GM10266 (cell line): ENCODE data around the gene FXN.

Source experiments
- DNase-seq: peaks from one replicate; pipeline ENCODE4 v3.0.0; 2012; ENCODE audit errors: extremely low spot score
- TF ChIP-seq, protein P1 (sequence below): IDR thresholded peaks from 2 replicates; pipeline ENCODE4 v1.5.1; 2012; ENCODE audit warnings: mild to moderate bottlenecking, low read depth; ENCODE audit not compliant: control insufficient read depth, insufficient read depth; ENCODE audit errors: missing control alignments

The FXN gene

GRCh38 chr9:69078581-69078980, 43.0 kb downstream of the FXN start:
- TF ChIP-seq, protein P1, sequence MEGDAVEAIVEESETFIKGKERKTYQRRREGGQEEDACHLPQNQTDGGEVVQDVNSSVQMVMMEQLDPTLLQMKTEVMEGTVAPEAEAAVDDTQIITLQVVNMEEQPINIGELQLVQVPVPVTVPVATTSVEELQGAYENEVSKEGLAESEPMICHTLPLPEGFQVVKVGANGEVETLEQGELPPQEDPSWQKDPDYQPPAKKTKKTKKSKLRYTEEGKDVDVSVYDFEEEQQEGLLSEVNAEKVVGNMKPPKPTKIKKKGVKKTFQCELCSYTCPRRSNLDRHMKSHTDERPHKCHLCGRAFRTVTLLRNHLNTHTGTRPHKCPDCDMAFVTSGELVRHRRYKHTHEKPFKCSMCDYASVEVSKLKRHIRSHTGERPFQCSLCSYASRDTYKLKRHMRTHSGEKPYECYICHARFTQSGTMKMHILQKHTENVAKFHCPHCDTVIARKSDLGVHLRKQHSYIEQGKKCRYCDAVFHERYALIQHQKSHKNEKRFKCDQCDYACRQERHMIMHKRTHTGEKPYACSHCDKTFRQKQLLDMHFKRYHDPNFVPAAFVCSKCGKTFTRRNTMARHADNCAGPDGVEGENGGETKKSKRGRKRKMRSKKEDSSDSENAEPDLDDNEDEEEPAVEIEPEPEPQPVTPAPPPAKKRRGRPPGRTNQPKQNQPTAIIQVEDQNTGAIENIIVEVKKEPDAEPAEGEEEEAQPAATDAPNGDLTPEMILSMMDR = no peak
- no peak for DNase-seq

- TF ChIP-seq, protein P1 = no peak
- DNase-seq = no peak
These were observed 43.6 kb downstream of the FXN start for GRCh38 chr9:69079186-69079585.

DNA sequence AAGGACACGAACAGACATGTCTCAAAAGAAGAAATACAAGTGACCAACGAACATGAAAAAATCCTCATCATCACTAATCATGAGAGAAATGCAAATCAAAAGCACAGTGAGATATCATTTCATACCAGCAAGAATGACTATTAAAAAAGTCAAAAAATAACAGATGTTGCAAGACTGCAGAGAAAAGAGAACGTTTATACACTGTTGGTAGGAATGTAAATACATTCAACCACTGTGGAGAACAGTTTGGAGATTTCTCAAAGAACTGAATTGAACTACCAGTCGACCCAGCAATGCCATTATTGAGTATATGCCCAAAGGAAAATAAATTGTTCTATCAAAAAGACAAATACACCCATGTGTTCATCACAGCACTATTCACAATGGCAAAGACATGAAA, 45.7 kb downstream of the FXN start:
- TF ChIP-seq, protein P1 = no peak
- DNase-seq = no peak

DNA sequence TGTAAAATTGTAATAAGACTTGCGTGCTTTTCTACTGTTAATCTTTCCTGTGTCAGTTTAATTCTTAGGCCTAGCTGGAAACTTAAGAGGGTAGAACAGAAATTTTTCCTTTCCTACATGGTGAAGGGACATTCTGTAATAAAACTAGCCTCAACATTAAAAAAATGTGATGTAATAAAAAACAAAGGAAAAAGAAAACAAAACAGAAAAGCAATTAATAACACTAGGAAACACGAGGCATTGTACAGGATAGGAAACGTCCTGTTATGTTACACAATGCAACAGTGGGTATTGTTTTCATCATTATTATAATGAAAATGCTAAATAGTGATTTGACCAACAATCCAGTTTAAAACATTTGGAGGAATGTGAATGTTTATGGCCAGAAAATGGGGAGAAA, 47.8 kb downstream of the FXN start:
- TF ChIP-seq, protein P1 = no peak
- no peak for DNase-seq

- TF ChIP-seq, protein P1 = no peak
- no peak for DNase-seq
These were observed 50.2 kb downstream of the FXN start for GRCh38 chr9:69085569-69086283.

DNA sequence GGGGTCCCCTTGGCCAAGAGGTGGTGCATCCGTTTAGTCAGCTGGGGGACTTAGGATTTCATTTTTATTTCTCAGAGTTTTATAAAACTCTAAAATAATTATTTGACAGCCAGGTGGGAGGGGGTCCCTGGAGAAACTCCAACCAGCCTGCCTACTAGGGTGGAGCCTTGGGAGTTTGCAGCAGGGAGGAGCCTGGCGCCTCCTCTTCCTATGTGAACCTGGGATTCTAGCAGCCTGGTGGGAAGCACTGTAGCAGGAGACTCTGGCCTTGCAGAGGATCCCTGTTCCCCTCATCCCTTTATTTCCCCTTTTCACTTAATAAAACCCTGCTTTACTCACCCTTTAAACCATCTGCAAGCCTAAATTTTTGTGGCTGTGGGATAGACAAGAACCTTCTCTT, 50.8 kb downstream of the FXN start:
- TF ChIP-seq, protein P1 = no peak
- DNase-seq = no peak

DNA sequence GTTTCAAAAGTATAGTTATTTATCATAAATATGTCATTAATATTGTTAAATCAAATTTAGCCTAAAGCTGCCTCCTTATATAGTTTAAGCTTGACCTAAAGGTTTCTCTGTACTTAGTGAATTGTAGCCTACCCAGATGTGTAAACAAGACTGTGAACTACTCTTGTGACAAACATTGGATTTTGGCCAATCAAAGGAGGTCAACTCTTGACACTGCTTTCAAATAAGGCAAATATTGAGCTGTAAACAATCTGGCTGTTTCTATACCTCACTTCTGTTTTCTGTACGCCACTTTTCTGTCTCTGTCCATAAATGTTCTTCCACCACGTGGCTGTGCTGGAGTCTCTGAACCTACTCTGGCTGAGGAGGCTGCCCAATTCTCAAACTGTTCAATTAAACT, 51.2 kb downstream of the FXN start:
- DNase-seq = no peak
- TF ChIP-seq, protein P1 = no peak
